DOHH2 (cell line): ENCODE measurements around the gene FAM174C.

ENCODE experiments used
- H3F3A ChIP-seq: fragments of 200-600 bp; sonication (generic), shearing (Covaris generic); 2 replicates; pipeline ENCODE4 v1.6.0; 2016; ENCODE audit warnings: antibody characterized with exemption, mild to moderate bottlenecking; ENCODE audit not compliant: control insufficient read depth, insufficient read depth
- H3K27ac ChIP-seq: fragments of 200-600 bp; sonication (generic); 2 replicates; pipeline ENCODE4 v1.5.1; 2014; ENCODE audit warnings: low read depth, mild to moderate bottlenecking, low read length, moderate library complexity
- H3K27me3 ChIP-seq: fragments of 200-600 bp; sonication (generic); 2 replicates; pipeline ENCODE4 v1.6.1; 2014; ENCODE audit warnings: mild to moderate bottlenecking, low read length, mixed read lengths; ENCODE audit not compliant: control insufficient read depth
- H3K36me3 ChIP-seq: fragments of 200-600 bp; sonication (generic); 2 replicates; pipeline ENCODE4 v1.6.1; 2014; ENCODE audit warnings: mild to moderate bottlenecking, low read length, moderate library complexity, mixed read lengths; ENCODE audit not compliant: control insufficient read depth
- H3K4me1 ChIP-seq: fragments of 200-600 bp; sonication (generic); 2 replicates; pipeline ENCODE4 v1.6.1; 2014; ENCODE audit warnings: mild to moderate bottlenecking, low read length, mixed read lengths; ENCODE audit not compliant: control insufficient read depth
- H3K4me2 ChIP-seq: fragments of 200-600 bp; sonication (generic); 2 replicates; pipeline ENCODE4 v1.6.0; 2014; ENCODE audit warnings: mild to moderate bottlenecking, low read length, moderate library complexity
- H3K4me3 ChIP-seq: fragments of 200-600 bp; sonication (generic); 2 replicates; pipeline ENCODE4 v1.5.1; 2014; ENCODE audit warnings: mild to moderate bottlenecking, low read length, mixed read lengths
- H3K79me2 ChIP-seq: fragments of 200-600 bp; sonication (generic); 2 replicates; pipeline ENCODE4 v1.6.1; 2014; ENCODE audit warnings: mild to moderate bottlenecking, low read length, mixed read lengths; ENCODE audit not compliant: control insufficient read depth
- H3K9me2 ChIP-seq: fragments of 200-600 bp; sonication (generic); replicated peaks from 2 replicates; pipeline ENCODE4 v1.6.1; 2014; ENCODE audit warnings: mild to moderate bottlenecking, low read length, mixed read lengths; ENCODE audit not compliant: control insufficient read depth
- H3K9me3 ChIP-seq: fragments of 200-600 bp; sonication (generic); 2 replicates; pipeline ENCODE4 v1.6.1; 2014; ENCODE audit warnings: antibody characterized with exemption, low read length, mixed read lengths; ENCODE audit not compliant: control insufficient read depth, insufficient read depth
- H4K20me1 ChIP-seq: fragments of 200-600 bp; sonication (generic); 2 replicates; pipeline ENCODE4 v1.6.0; 2014; ENCODE audit warnings: low read depth, mild to moderate bottlenecking, antibody characterized with exemption, low read length, moderate library complexity; ENCODE audit not compliant: control insufficient read depth, insufficient read depth
- CTCF ChIP-seq: fragments of 200-600 bp; sonication (generic); IDR thresholded peaks from one replicate; pipeline ENCODE4 v1.5.1; 2014; ENCODE audit warnings: antibody characterized with exemption, mild to moderate bottlenecking, low read depth, low read length; ENCODE audit not compliant: poor library complexity, severe bottlenecking
- EZH2phosphoT487 ChIP-seq: fragments of 200-600 bp; sonication (generic); IDR thresholded peaks from 2 replicates; pipeline ENCODE4 v1.6.1; 2017; ENCODE audit warnings: borderline replicate concordance, mild to moderate bottlenecking, antibody characterized with exemption, low read length, moderate library complexity, mixed read lengths

The FAM174C gene

GRCh38 chr19:1290703-1291651, 15.6 kb downstream of the FAM174C start:
- no peaks in the 10 kb centered on the region for H3K36me3 ChIP-seq
- no peak overlapping the region for H3K4me2 ChIP-seq
- no peaks in the 10 kb centered on the region for H3K9me3 ChIP-seq
- peaks cover 17% of the 10 kb centered on the region for H3K4me1 ChIP-seq
- no peak overlapping the region for H3K4me3 ChIP-seq
- peaks cover 45% of the 10 kb centered on the region for H3K27me3 ChIP-seq
- no peaks in the 10 kb centered on the region for H3K9me2 ChIP-seq
- no peaks in the 10 kb centered on the region for H4K20me1 ChIP-seq
- H3K27ac ChIP-seq, result no peak overlapping the region
- no peak for TF ChIP-seq CTCF
- no peak for TF ChIP-seq EZH2phosphoT487
- H3F3A ChIP-seq, result no peaks in the 10 kb centered on the region
- no peaks in the 10 kb centered on the region for H3K79me2 ChIP-seq

- Histone ChIP-seq H3K27ac (no peak overlapping the region), H3K9me3 (no peaks in the 10 kb centered on the region), H3K9me2 (no peaks in the 10 kb centered on the region), H3K36me3 (no peaks in the 10 kb centered on the region), H3K4me3 (peak overlapping the region; percentile 52), H3K27me3 (peaks cover 43% of the 10 kb centered on the region), H3F3A (no peaks in the 10 kb centered on the region), H3K4me1 (peaks cover 21% of the 10 kb centered on the region), H3K79me2 (no peaks in the 10 kb centered on the region), H3K4me2 (peak overlapping the region; percentile 67), H4K20me1 (no peaks in the 10 kb centered on the region)
- TF ChIP-seq EZH2phosphoT487 (no peak), CTCF (no peak)
Measured at GRCh38 chr19:1291761-1292418, 16.6 kb downstream of the FAM174C start.

DNA sequence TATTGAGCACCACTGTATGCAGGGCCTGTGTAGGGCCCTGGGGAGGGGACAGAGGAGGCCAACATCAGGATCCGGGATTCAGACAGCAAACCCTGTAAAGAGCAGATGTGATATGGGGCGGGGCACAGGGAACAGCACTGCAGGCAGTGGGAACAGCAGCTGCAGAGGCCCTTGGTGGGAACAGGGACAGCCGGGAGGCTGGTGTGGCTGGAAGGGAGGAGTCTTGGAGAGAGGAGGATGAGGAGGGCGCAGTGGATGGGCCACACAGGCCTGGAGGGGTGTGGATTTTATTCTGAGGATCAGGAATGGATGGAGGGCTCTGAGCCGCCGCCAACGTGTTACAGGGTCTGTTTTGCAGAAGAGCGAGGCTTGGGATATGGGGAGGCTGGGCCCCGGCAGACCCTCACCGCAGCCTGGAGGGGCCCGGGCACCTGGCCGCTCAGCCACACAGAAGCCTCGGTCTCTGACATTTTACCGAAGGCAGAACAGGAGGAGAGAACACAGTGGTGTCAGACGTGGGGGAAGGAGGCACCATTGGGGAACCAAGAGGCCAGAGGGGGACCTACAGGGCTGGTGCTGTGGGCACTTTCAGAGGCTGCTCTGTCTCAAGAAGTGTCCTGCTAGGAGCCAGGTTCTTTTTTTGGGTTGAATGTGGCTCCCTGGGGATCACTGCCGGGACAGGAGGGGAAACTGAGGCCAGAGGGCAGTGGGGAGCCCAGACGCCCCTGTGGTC, 17.3 kb downstream of the FAM174C start:
- Histone ChIP-seq H3K9me3 (no peaks in the 10 kb centered on the region), H3K4me1 (peaks cover 21% of the 10 kb centered on the region), H4K20me1 (no peaks in the 10 kb centered on the region), H3K4me2 (peak overlapping the region; percentile 67), H3K27ac (no peak overlapping the region), H3K27me3 (peaks cover 39% of the 10 kb centered on the region), H3K36me3 (no peaks in the 10 kb centered on the region), H3F3A (no peaks in the 10 kb centered on the region), H3K9me2 (no peaks in the 10 kb centered on the region), H3K4me3 (peak overlapping the region; percentile 52), H3K79me2 (no peaks in the 10 kb centered on the region)
- no peak for TF ChIP-seq CTCF
- TF ChIP-seq EZH2phosphoT487, result no peak
